ENCODE measurements around the gene PPDPF. TPM values are rescaled to one million over a fixed set of nuclear protein-coding genes. Genes with fewer than 3 reads are reported as not detected.

The PPDPF gene
- total and polyA plus RNA-seq, 2 donors (not counting 1 experiment from before 2014, with no cell fraction given), result 93.5 to 162 TPM

DNA sequence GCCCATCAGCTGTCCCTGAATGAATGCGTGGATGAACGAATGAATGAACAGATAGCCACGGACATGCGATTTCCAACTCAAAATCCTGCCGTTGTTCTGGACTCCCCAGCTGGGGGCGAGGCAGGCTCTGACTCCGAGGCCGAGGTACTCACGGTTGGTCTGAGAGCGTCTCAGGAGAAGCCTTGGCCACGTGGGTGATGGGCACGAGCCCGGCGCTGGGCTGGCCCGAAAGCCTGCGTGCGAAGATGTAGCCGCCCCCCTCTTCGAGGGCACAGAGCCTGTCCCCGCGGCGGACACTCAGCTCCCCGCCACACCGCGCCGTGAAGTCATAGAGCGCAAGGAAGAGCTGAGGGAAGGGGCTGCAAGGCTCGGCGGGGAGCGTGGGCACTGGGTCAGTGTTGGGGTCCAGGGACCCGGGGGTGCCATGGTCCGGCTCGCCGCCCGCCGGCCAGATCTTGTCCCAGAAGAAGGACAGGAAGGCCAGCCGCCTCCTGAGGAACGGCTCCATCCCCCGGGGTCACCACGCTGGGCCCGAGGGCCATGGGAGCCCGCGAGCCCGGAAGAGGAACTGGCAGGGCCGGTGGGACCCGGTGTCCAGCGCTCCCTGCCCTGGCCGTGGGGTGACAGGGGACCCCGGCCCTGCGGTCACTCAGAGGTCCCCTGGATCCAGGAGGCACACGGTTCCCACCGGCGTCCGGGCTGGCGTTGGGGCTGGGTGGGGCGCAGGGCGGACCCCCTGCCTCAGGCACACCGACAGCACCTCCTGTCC lies 26.6 kb downstream of the PPDPF start:
- Histone ChIP-seq H3K4me3 (ENCODE audit: control extremely low read depth in 1 of 5, extremely low read depth in 1 of 5, insufficient read depth in 1 of 5, low read depth in 2 of 5, low read length in 4 of 5) (no peak overlapping the region), H3K79me2 (ENCODE audit: control insufficient read depth, insufficient read depth, low read length) (no peaks in the 10 kb centered on the region), H3K36me3 (replicated peaks in 1 of 2; ENCODE audit: control extremely low read depth in 1 of 2, control insufficient read depth in 1 of 2, extremely low read depth in 1 of 2, insufficient read depth in 2 of 2, low read length in 1 of 2) (no peaks in the 10 kb centered on the region), H3K4me1 (ENCODE audit: control insufficient read depth in 2 of 2, insufficient read depth in 2 of 2, low read length in 2 of 2) (peaks cover 41 to 72% of the 10 kb centered on the region in 2 donors), H4K20me1 (ENCODE audit: control insufficient read depth, insufficient read depth, low read length, poor library complexity, severe bottlenecking) (no peaks in the 10 kb centered on the region), H3K9me3 (ENCODE audit: control extremely low read depth in 1 of 3, control insufficient read depth in 2 of 3, insufficient read depth in 1 of 3, low read length in 2 of 3) (no peaks in the 10 kb centered on the region), H3K9ac (ENCODE audit: low read length) (no peak overlapping the region), H3K27me3 (replicated peaks in 1 of 4; ENCODE audit: control extremely low read depth in 1 of 4, control insufficient read depth in 3 of 4, insufficient read depth in 4 of 4, low read length in 3 of 4) (peaks cover 0 to 8% (median 1%) of the 10 kb centered on the region in 4 experiments), H3K27ac (ENCODE audit: low read length in 2 of 2) (no peak overlapping the region), H3K4me2 (replicated peaks; ENCODE audit: low read depth, low read length, poor library complexity, severe bottlenecking) (no peak overlapping the region), H2AFZ (ENCODE audit: insufficient read depth, low read depth, low read length, poor library complexity, severe bottlenecking) (no peak overlapping the region)
- Mint-ChIP-seq H3K9me3 (ENCODE audit: insufficient read depth) (no peaks in the 10 kb centered on the region), H3K4me1 (peaks cover 64% of the 10 kb centered on the region), H3K4me3 (no peak overlapping the region), H3K27me3 (no peaks in the 10 kb centered on the region), H3K27ac (peak overlapping the region; percentile 46)
- POLR2A ChIA-PET, result interaction anchor here (0.6 kb wide), 1 partner anchor 137 kb away, joined by 3 read pairs; no protein-coding TSS in a partner anchor
- CTCF ChIA-PET, result interaction anchor here (1.0 to 1.9 kb wide), 4 partner anchors 8 to 78 kb away, joined by 3 to 8 read pairs (median 3); partner anchors contain the start of gene PTK6
- ATAC-seq (ENCODE audit: low read depth) (no peak), DNase-seq (no peak)
- intact Hi-C loops (cut with micrococcal nuclease), result no loop called here
- TF ChIP-seq EZH2 (IDR thresholded peaks at IDR 0.05; ENCODE audit: borderline replicate concordance, insufficient read depth, low read depth, low read length, poor library complexity, severe bottlenecking) (no peak), CTCF (IDR thresholded peaks at IDR 0.05) (no peak)
- WGBS (ENCODE audit: insufficient coverage), result 64% methylated on average over 58 of the region's 58 CpGs

Data from B cell (primary cell).